Vagina (tissue), 2 donors: Measurements from ENCODE around the gene IQSEC1.

Experiments
- CTCF ChIP-seq, 3 experiments: fragments of 450-650 bp in 2 of 3; fragments of 200-600 bp in 1 of 3; sonication (generic) in 1 of 3; IDR thresholded peaks; one replicate each; pipeline ENCODE4 v1.5.1; 2017 to 2019; ENCODE audit warnings: antibody characterized with exemption in 3 of 3, mild to moderate bottlenecking in 2 of 3, moderate library complexity in 2 of 3
- POLR2A ChIP-seq, 2 donors: fragments of 450-650 bp; IDR thresholded peaks; one replicate each; pipeline ENCODE4 v1.6.1; 2017; ENCODE audit warnings: antibody characterized with exemption in 2 of 2, mild to moderate bottlenecking in 2 of 2, moderate library complexity in 2 of 2
- POLR2AphosphoS5 ChIP-seq, 2 donors: sonication (generic); formaldehyde crosslinking; IDR thresholded peaks; one replicate each; pipeline ENCODE4 v1.9.0; 2017; ENCODE audit warnings: antibody characterized with exemption in 2 of 2, mild to moderate bottlenecking in 2 of 2, low read depth in 1 of 2; ENCODE audit not compliant: insufficient read depth in 1 of 2

GRCh38 chr3:12922306-12922705, 150.9 kb downstream of the IQSEC1 start:
- TF ChIP-seq CTCF (IDR thresholded peaks at IDR 0.05) (no peak), POLR2A (IDR thresholded peaks at IDR 0.05) (no peak), POLR2AphosphoS5 (IDR thresholded peaks at IDR 0.05; ENCODE audit: insufficient read depth in 1 of 2, low read depth in 1 of 2) (no peak)
